Mesodermal cell (in vitro differentiated cells): Measurements from ENCODE around the gene TAP2. TPM values are rescaled to one million over a fixed set of nuclear protein-coding genes. Genes with fewer than 3 reads are reported as not detected.
"Not testable (repeated sequence)": the region's sequence is repeated elsewhere in the genome, so short reads cannot be mapped to it uniquely, and the experiment has no call there.

Source experiments
- H3K27ac ChIP-seq: 2 replicates; pipeline ENCODE4 v1.7.0; 2013; ENCODE audit warnings: mild to moderate bottlenecking, low read depth, low read length, moderate library complexity; ENCODE audit not compliant: severe bottlenecking
- H3K36me3 ChIP-seq: 2 replicates; pipeline ENCODE4 v1.7.1; 2013; ENCODE audit warnings: mild to moderate bottlenecking, low read length, moderate library complexity; ENCODE audit not compliant: control insufficient read depth, insufficient read depth
- H3K4me1 ChIP-seq: one replicate; pipeline ENCODE4 v1.7.1; 2013; ENCODE audit warnings: mild to moderate bottlenecking, low read length; ENCODE audit not compliant: insufficient read depth, control insufficient read depth, poor library complexity, severe bottlenecking
- H3K4me3 ChIP-seq: 2 replicates; pipeline ENCODE4 v1.7.0; 2013; ENCODE audit warnings: low read length, control low read depth, mild to moderate bottlenecking; ENCODE audit not compliant: insufficient read depth, poor library complexity, severe bottlenecking; ENCODE audit errors: extremely low read depth
- H3K9me3 ChIP-seq: 2 replicates; pipeline ENCODE4 v1.7.1; 2013; ENCODE audit warnings: mild to moderate bottlenecking, low read length, moderate library complexity; ENCODE audit not compliant: control insufficient read depth
- WGBS, 2 experiments: methylation state at CpG; one replicate each; pipeline ENCODE4 v1.1.5; 2013; ENCODE audit warnings: missing lambda C conversion rate in 2 of 2; ENCODE audit not compliant: insufficient coverage in 2 of 2; 5-methylcytosine and 5-hydroxymethylcytosine counted together
- polyA plus RNA-seq, 2 experiments: library from polyadenylated mRNA; stranded (reverse); fragments of 50-300 nt; gene quantifications; one replicate each; pipeline ENCODE4 v1.2.3, GENCODE V29; 2013

TAP2 gene
- polyA plus RNA-seq (2013, experiment 1 of 2), result 1.8 TPM
- polyA plus RNA-seq (2013, experiment 2 of 2), result 1.1 TPM

DNA sequence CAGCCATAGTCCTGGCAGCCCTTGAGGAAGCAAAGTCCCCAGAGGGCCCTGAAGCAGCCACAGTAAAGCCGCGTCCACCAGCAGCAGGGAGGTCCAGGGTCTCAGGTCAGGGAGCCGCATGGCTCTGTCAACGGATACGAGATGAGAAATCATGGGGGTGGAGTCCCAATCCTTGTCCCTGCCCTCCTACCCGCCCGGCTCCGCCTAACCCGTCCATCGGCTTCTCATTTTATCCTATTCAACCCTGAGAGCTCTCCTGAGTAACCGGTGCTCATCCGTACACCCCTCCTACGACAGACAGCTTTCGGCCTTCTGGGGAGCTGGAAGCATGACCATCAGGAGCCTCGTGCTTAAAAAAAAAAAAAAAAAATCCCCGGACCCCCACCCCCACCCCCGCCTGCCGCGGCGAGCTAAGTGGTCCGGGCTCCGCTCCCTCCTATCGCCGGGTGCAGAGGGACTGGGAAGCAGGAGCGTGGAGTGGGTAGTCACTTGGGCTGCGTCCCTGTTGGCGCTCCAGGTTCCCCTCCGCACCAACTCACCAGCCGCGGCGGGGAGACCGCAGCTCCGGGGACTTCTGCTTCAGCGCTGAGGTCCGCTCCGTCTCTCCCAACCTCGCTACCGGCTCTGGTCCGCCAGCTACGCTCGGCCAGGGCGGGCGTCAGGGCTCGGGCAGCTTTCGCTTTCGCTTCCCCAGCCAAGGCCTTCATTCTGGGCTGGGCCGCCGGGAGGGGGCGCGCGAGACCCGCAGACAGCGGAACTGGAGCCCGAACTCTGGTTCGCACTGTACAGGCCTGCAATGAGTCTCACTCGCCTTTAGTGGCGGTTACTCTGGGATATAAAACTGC, at the start of gene TAP2:
TAP2 (minus strand) TSS at position 626 of the 845 bp plus-strand sequence; CDS start at position 120, 506 bp downstream.
- H3K27ac ChIP-seq, result peak within 1 kb of the TSS; percentile 57
- H3K36me3 ChIP-seq, result no peaks in the 10 kb centered on the region
- 1% methylated on average over 21 to 41 of the region's 57 CpGs for WGBS, 2 experiments
- H3K4me3 ChIP-seq, result peak within 1 kb of the TSS; percentile 74
- no peaks in the 10 kb centered on the region for H3K9me3 ChIP-seq
- H3K4me1 ChIP-seq, result peaks cover 7% of the 10 kb centered on the region

DNA sequence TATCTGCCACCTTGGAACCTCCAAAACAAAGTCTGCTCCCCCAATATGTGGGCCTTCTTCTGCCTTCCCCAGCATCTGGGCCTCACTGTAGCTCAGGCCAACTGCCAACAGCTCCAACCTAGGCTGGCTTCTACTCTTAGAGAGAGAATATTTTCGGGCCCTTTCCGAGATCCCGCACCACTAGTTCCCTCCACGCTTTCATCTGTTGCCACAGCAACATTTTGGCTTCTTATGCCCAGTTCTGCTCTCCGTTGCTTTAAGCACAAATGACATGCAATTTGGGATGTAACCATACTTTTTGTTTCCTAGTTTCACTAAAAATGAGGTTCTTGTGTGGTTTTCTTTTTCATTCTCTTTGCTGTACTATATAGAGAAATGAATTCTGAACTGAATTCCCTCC, 49.1 kb upstream of the TAP2 start:
- H3K4me1 ChIP-seq, result no peaks in the 10 kb centered on the region
- H3K27ac ChIP-seq, result no peak overlapping the region
- H3K9me3 ChIP-seq, result no peaks in the 10 kb centered on the region
- WGBS, 2 experiments, result 75 to 100% methylated on average over 3 to 4 of the region's 5 CpGs
- H3K36me3 ChIP-seq, result no peaks in the 10 kb centered on the region
- H3K4me3 ChIP-seq, result no peak overlapping the region

DNA sequence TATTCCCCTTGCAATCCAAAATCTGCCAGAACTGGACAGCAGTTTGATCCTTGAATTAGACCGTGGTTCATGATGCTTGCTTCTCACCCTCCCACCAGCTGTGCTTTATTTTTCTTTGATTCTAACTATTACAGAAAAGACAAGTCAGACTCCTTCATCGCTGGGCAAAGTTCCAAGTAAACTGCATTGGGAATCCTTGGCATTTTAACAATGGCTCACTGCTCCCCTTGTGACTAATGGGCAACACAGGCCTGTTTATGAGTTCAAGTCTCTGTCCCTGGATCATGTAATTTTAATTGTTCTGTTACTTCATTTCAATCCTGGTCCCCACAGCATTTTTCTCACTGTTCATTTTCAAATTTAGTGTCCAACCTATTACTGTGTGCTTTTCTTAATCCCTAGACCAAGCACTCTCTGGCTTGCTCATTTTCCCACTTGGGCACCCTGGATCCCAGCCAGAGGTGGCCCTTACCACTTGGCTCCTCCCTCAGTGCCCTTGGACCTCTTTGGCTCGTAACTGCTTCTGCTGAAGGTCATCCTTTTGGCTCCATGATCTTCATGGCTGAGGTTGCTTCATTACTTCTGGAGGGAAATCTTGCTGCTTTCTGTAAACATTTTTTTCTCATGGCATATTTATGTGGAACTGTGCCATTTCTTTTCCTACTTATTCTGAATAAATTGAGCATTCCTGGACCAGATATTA, 48.3 kb upstream of the TAP2 start:
- no peak overlapping the region for H3K4me3 ChIP-seq
- H3K36me3 ChIP-seq, result no peaks in the 10 kb centered on the region
- no peaks in the 10 kb centered on the region for H3K4me1 ChIP-seq
- no peak overlapping the region for H3K27ac ChIP-seq
- no peaks in the 10 kb centered on the region for H3K9me3 ChIP-seq
- WGBS, 2 experiments, result 73 to 83% methylated on average over 3 of the region's 3 CpGs

DNA sequence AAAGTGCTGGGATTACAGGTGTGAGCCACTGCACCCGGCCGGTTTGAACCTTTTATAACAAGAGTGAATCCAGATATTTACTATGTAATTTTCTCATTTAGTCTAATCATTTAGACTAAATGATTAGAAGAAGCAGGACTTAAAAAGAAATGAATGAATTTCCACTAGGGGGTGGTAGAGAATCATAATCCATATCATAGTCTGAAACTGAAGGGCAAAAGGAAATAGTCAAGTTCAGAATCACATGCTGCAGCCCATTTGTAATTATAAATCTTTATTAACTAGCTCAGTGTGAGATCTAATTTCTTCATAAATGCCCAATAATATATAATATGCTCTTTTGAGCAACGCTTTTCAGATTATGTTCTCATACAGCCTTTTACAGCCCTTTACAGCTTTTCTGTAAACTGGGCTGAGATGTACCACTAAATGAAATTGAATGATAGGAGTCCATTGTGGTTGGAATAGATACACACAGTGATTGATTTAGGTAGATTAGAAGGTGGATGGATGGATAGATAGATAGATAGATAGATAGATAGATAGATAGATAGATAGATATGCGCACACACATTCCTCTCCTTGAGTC, 47.3 kb upstream of the TAP2 start:
- Histone ChIP-seq H3K4me1 (no peaks in the 10 kb centered on the region), H3K9me3 (no peaks in the 10 kb centered on the region)
- no CpG with 5 or more reads among the region's 4 CpGs for WGBS, 2 experiments

DNA sequence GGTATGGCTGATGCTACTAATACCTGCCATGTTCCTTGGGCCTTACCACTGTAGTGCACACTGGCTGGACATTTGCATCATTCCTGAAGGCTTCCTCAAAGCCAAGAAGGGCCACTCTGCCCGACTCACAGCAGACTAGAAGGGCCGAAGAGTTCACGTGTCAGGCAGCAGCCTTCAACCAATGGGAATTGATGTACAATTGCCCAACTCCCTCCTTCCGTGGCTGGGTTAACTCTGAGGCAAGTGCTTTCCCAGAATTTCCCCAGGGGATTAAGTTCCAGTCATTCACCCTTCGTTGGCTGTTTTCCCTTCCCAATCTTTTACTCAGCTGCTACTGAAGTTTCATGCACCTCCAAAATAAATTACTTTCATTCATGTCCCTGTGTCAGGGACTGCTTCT, 45.2 kb upstream of the TAP2 start:
- Histone ChIP-seq H3K4me3 (no peak overlapping the region), H3K4me1 (no peaks in the 10 kb centered on the region), H3K36me3 (no peaks in the 10 kb centered on the region), H3K27ac (no peak overlapping the region), H3K9me3 (no peaks in the 10 kb centered on the region)
- WGBS, 2 experiments, result 40 to 41% methylated on average over 5 of the region's 5 CpGs

More for the DNA sequence above, 47.3 kb upstream of the TAP2 start:
- Histone ChIP-seq H3K36me3 (no peaks in the 10 kb centered on the region), H3K4me3 (no peak overlapping the region), H3K27ac (no peak overlapping the region)

DNA sequence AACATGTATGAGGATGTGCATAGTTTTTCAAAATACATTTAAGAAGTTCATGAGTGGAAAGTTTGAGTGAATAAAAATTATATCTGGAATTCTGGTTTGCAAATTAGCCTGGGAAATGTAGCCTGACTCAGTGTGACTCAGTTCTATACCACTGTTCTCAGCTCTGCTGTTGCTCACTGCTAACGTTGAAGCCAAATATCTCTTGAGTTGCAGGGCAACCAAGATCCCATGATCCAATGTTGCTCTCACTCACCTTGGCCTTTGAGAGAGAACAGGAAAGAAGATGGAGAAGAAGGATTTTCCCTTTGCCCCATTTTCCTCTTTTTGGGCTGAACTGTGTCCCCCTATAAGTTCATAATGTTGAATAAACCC, 44.3 kb upstream of the TAP2 start:
- H3K27ac ChIP-seq, result no peak overlapping the region
- whole genome bisulfite sequencing, 2 experiments, result 44 to 56% methylated on average over 1 of the region's 1 CpG
- H3K9me3 ChIP-seq, result no peaks in the 10 kb centered on the region
- no peak overlapping the region for H3K4me3 ChIP-seq
- H3K36me3 ChIP-seq, result no peaks in the 10 kb centered on the region
- H3K4me1 ChIP-seq, result no peaks in the 10 kb centered on the region

DNA sequence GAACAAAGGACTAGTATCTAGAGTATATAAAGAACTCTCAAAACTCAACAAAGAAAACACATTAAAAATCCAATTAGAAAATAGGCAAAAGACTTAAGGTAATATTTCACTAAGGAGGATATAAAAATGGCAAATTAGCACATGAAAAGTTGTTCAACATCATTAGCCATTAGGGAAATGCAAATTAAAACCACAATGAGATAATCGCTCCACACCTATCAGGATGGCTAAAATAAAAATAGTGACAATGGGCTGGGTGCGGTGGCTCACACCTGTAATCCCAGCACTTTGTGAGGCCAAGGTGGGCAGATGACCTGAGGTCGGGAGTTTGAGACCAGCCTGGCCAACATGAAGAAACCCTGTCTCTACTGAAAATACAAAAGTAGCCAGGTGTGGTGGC, 42.4 kb upstream of the TAP2 start:
- not testable (repeated sequence) for H3K27ac ChIP-seq, H3K36me3 ChIP-seq, H3K4me3 ChIP-seq, H3K4me1 ChIP-seq, H3K9me3 ChIP-seq
- WGBS, 2 experiments, result 66 to 77% methylated on average over 3 of the region's 3 CpGs

DNA sequence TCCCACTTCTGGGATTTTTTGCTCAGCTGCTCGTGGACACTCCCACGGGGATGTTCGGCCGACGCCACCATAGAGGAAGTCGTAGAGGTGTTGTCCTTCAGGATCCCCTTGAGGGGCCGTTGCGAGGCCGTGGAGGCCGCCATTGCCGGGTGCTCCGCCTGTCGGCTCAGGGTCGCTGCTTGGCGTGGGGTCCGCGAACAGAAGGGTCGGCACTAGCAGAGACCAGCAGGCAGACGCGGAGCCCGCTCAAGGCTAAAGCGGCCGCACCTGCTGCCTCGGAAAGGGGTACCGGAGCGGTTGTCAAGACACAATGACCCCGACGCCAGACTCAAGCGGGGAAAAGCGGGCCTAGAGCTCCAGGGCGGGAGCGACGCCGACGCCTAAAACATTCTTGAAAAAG, 41.2 kb upstream of the TAP2 start:
- Histone ChIP-seq H3K4me3 (no peak overlapping the region), H3K36me3 (no peaks in the 10 kb centered on the region), H3K9me3 (no peaks in the 10 kb centered on the region), H3K4me1 (no peaks in the 10 kb centered on the region), H3K27ac (no peak overlapping the region)
- WGBS, 2 experiments, result 94 to 97% methylated on average over 24 to 35 of the region's 35 CpGs

DNA sequence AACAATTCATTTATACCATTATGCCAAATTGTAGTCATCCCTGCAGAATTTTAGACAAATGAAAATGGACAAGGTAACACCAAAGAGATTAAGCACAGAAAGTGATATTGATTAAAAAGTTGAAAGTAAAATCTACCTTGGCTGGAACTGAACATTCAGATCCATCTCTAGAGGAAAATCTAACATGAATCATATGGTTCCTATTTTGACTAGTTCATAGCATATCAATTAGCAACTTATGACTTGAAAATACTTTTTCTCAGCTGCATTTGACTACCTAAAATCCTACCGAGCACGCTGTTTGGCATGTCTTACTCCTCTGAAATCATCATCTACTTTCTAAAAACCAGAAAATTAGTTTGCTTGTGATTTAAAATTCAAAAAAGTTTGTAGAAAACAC, 38.1 kb upstream of the TAP2 start:
- no CpG with 5 or more reads among the region's 2 CpGs for WGBS, 2 experiments
- H3K4me3 ChIP-seq, result no peak overlapping the region
- H3K4me1 ChIP-seq, result no peaks in the 10 kb centered on the region
- no peaks in the 10 kb centered on the region for H3K36me3 ChIP-seq
- no peaks in the 10 kb centered on the region for H3K9me3 ChIP-seq
- no peak overlapping the region for H3K27ac ChIP-seq

DNA sequence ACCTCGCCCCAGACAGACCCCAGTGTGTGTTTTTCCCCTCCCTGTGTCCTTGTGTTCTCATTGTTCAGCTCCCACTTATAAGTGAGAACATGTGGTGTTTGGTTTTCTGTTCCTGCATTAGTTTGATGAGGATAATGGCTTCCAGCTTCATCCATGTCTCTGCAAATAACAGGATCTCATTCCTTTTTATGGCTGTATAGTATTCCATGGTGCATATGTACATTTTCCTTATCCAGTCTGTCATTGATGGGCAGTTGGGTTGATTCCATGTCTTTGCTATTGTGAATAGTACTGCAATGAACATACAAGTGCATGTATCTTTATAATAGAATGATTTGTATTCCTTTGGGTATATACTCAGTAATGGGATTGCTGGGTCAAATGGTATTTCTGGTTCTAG, 35.4 kb upstream of the TAP2 start:
- H3K36me3 ChIP-seq, H3K9me3 ChIP-seq, H3K27ac ChIP-seq, H3K4me1 ChIP-seq, H3K4me3 ChIP-seq: not testable (repeated sequence)
- WGBS, 2 experiments, result no CpG with 5 or more reads among the region's 1 CpG
